A673 (cell line): ENCODE data around the gene CCDC82. TPM values are rescaled to one million over a fixed set of nuclear protein-coding genes. Genes with fewer than 3 reads are reported as not detected.

Source experiments
- BruUV-seq: library from RNA; stranded (reverse); fragments of 400-500 nt; replicated peaks from 2 replicates; lab custom pipeline; 2021; lab: Mats Ljungman, UMichigan
- CTCF ChIA-PET: fragments of 300-600 bp; sonication (Branson Sonifier 250); formaldehyde crosslinking; loops from one replicate; lab custom pipeline; 2022; ENCODE audit warnings: antibody characterized with exemption; lab: Charles Lee
- POLR2A ChIA-PET: fragments of 300-600 bp; sonication (Branson Sonifier 250); formaldehyde crosslinking; loops from one replicate; lab custom pipeline; 2022; ENCODE audit warnings: antibody characterized with exemption; ENCODE audit not compliant: low non-redundant PET; lab: Charles Lee
- DNase-seq: peaks from one replicate; pipeline ENCODE4 v3.0.0-alpha.2; 2015; ENCODE audit warnings: low spot score
- H3K27ac ChIP-seq: fragments of 200-600 bp; sonication (generic); 2 replicates; pipeline ENCODE4 v1.5.1; 2016; ENCODE audit warnings: mixed run types, low read depth, mild to moderate bottlenecking, mixed read lengths, antibody characterized with exemption, low read length; ENCODE audit not compliant: poor library complexity, severe bottlenecking
- H3K27me3 ChIP-seq: fragments of 200-600 bp; sonication (generic); replicated peaks from 2 replicates; pipeline ENCODE4 v1.6.1; 2017; ENCODE audit warnings: mixed run types, low read depth, mild to moderate bottlenecking, mixed read lengths, antibody characterized with exemption, low read length; ENCODE audit not compliant: insufficient read depth, poor library complexity
- H3K36me3 ChIP-seq: fragments of 200-600 bp; sonication (generic); 2 replicates; pipeline ENCODE4 v1.6.1; 2016; ENCODE audit warnings: mixed run types, mild to moderate bottlenecking, mixed read lengths, antibody characterized with exemption, low read length; ENCODE audit not compliant: insufficient read depth, poor library complexity, severe bottlenecking
- H3K4me1 ChIP-seq: fragments of 200-600 bp; sonication (generic); 2 replicates; pipeline ENCODE4 v1.6.1; 2017; ENCODE audit warnings: mixed run types, mild to moderate bottlenecking, mixed read lengths, antibody characterized with exemption, low read length; ENCODE audit not compliant: insufficient read depth, poor library complexity, severe bottlenecking
- H3K4me3 ChIP-seq: fragments of 200-600 bp; sonication (generic); 2 replicates; pipeline ENCODE4 v1.5.1; 2016; ENCODE audit warnings: low read depth, mixed run types, mild to moderate bottlenecking, mixed read lengths, low read length; ENCODE audit not compliant: poor library complexity, severe bottlenecking
- H3K9me3 ChIP-seq: fragments of 200-600 bp; sonication (generic); 2 replicates; pipeline ENCODE4 v1.6.1; 2016; ENCODE audit warnings: mixed run types, low read depth, mild to moderate bottlenecking, mixed read lengths, antibody characterized with exemption, low read length; ENCODE audit not compliant: poor library complexity, severe bottlenecking
- CTCF ChIP-seq: fragments of 300-800, 200-600 bp; sonication (generic); conservative IDR thresholded peaks from 2 replicates; pipeline ENCODE4 v1.5.1; 2017; ENCODE audit warnings: low read depth, mild to moderate bottlenecking, antibody characterized with exemption, low read length, moderate library complexity, mixed read lengths
- EZH2 ChIP-seq: fragments of 200-600 bp; sonication (generic); IDR thresholded peaks from 2 replicates; pipeline ENCODE4 v1.6.1; 2017; ENCODE audit warnings: borderline replicate concordance, low read depth, mild to moderate bottlenecking, mixed read lengths, antibody characterized with exemption, low read length; ENCODE audit not compliant: poor library complexity, severe bottlenecking
- intact Hi-C: fragments of 100-400 bp; cut with micrococcal nuclease; formaldehyde crosslinking; loops from one replicate; pipeline ENCODE4 v1.10.0; 2022; ENCODE audit not compliant: unreplicated experiment
- microRNA-seq: library from miRNA; unstranded; fragments of <30 nt; microRNA quantifications from one replicate; pipeline ENCODE4 v1.2.0, GENCODE V29; 2021
- total RNA-seq: library from RNA; stranded (reverse); gene quantifications from 2 replicates; pipeline ENCODE4 v1.2.3, GENCODE V29; 2021

Gene CCDC82
- total RNA-seq, 1 experiment from 2014 or later = 33.1 TPM

GRCh38 chr11:96303980-96304379, 85.7 kb downstream of the CCDC82 start:
- DNase-seq = no peak
- peak overlapping the region; percentile 39 for H3K27ac ChIP-seq
- H3K4me3 ChIP-seq = no peak overlapping the region
- H3K27me3 ChIP-seq = no peaks in the 10 kb centered on the region
- no peaks in the 10 kb centered on the region for H3K36me3 ChIP-seq
- POLR2A ChIA-PET = no interaction called here
- intact Hi-C loops = loop anchor here (1.0 kb wide), 1 partner anchor 61 kb away; no protein-coding TSS in a partner anchor
- H3K4me1 ChIP-seq = peaks cover 70% of the 10 kb centered on the region
- no TSS peak for BruUV-seq
- CTCF ChIA-PET = interaction anchor here (1.5 kb wide), 1 partner anchor 39 kb away, joined by 4 read pairs; the partner anchor contains the start of gene MAML2
- no peaks in the 10 kb centered on the region for H3K9me3 ChIP-seq
- no peak for TF ChIP-seq EZH2
- TF ChIP-seq CTCF = no peak

- Histone ChIP-seq H3K36me3 (no peaks in the 10 kb centered on the region), H3K9me3 (no peaks in the 10 kb centered on the region), H3K4me3 (no peak overlapping the region), H3K4me1 (peaks cover 61% of the 10 kb centered on the region), H3K27me3 (no peaks in the 10 kb centered on the region), H3K27ac (no peak overlapping the region)
- BruUV-seq = no TSS peak
- TF ChIP-seq CTCF (no peak), EZH2 (no peak)
- CTCF ChIA-PET = interaction anchor here (1.5 kb wide), 1 partner anchor 40 kb away, joined by 4 read pairs; the partner anchor contains the start of gene MAML2
- intact Hi-C loops = loop anchor here (1.0 kb wide), 1 partner anchor 60 kb away; no protein-coding TSS in a partner anchor
- POLR2A ChIA-PET = no interaction called here
- peak; percentile 42 for DNase-seq
Observed at GRCh38 chr11:96303064-96303463, 86.6 kb downstream of the CCDC82 start.

Small RNA genes within 50 kb of the gene (microRNA-seq; reads per million reads assigned to microRNA genes)
- not detected for gene MIR1260B

Other genes with a start within 250 kb of the CCDC82 start
- 6.4 and 7.9 TPM in 2 replicates for gene MAML2, start 46.7 kb downstream of the CCDC82 start, total RNA-seq
- gene JRKL, start 101 bp upstream of the CCDC82 start, total RNA-seq = 11.0 and 12.7 TPM in 2 replicates